ENCODE results near the gene RC3H1.
"Not testable (repeated sequence)": the region's sequence is repeated elsewhere in the genome, so short reads cannot be mapped to it uniquely, and the experiment has no call there.

Gene RC3H1

DNA sequence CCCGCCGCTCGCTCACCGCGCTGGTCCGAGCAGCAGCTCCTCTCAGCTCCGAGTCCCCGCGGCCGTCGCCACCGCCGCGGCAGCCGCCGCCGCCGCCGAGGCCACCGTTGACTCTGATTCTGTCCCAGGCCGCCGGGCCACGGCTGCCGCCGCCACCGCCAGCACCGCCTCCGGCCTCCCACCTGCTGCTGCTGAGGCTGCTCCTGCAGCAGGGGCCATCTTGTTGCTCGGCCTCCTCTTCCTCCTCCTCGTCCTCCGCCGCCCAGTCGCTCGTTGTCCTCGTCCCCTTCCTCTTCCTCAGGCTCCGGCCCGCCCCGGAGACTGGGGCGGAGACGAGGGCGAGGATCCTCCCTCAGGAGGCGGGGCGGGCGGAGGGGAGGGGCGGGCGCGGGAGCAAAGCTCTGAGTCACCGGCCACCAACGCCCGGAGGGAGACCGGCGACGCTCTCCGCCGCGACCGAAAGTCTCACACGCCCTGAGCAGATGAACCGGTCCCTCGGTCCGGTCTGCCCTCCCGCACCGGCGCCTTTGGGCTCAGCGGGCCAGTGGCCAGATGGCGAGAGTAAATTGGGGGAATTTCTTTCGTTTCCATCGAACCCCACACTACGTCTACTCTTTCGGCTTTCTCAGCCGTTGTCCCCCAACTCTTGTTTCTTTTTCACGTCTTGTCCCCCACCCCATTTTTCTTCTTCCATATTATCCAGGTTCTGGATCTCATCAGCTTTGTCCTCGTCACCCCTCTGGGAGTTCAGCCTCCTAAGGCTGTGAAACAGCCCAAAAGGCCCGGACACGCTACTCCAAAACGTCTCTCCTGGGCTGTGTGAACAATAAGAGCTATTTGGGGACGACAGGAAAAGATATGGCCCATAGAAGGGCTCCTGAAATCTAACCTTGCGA lies at the start of gene RC3H1:
Gene RC3H1, minus strand, starts transcription at position 278 of the 896 bp plus-strand sequence. CDS start 29,372 bp downstream, outside the sequence.
- peak; percentile 82 for DNase-seq (ENCODE audit: low read depth)

GRCh38 chr1:174070614-174071013 lies 48.5 kb upstream of the RC3H1 start:
- no peak for DNase-seq (ENCODE audit: low read depth)

GRCh38 chr1:174068000-174068399 lies 45.8 kb upstream of the RC3H1 start:
- no peak for DNase-seq (ENCODE audit: low read depth)

GRCh38 chr1:174060090-174060489 lies 37.9 kb upstream of the RC3H1 start:
- DNase-seq (ENCODE audit: low read depth): no peak

DNA sequence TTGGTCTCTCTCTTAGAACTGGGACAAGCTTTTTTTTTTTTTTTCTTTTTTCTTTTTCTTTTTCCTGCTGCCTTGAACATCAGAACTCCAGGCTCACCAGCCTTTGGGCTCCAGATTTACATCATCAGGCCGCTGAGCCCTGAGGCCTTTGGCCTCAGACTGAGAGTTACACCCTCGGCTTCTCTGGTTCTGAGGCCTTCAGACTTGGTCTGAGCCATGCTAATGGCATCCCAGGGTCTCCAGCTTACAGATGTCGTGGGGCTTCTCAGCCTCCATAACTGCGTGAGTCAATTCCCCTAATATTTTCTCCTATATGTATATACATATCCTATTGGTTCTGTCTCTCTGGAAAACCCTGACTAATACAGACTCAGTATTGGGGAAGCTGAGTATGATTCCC lies 36.5 kb upstream of the RC3H1 start:
- DNase-seq (ENCODE audit: low read depth): no peak

DNA sequence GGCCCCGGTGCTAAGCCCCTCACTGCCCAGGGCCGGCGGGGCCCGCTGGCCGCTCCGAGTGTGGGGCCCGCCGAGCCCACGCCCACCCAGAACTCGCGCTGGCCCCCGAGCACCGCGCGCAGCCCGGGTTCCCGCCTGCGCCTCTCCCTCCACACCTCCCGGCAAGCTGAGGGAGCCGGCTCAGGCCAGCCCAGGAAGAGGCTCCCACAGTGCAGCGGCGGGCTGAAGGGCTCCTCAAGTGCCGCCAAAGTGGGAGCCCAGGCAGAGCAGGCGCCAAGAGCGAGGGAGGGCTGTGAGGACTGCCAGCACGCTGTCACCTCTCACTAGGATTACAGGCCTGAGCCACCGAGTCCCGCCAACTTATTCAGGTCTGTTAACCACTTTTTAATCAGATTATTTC lies 34.5 kb upstream of the RC3H1 start:
- not testable (repeated sequence) for DNase-seq (ENCODE audit: low read depth)

DNA sequence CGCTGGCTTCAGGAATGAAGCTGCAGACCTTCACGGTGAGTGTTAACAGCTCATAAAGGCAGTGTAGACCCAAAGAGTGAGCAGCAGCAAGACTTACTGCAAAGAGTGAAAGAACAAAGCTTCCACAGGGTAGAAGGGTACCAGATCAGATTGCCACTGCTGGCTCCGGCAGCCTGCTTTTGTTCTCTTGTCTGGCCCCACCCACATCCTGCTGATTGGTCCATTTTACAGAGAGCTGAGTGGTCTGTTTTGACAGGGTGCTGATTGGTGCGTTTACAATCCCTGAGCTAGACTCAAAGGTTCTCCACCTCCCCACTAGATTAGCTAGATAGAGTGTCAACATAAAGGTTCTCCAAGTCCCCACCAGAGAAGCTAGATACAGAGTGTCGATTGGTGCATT lies 33.6 kb upstream of the RC3H1 start:
- DNase-seq (ENCODE audit: low read depth): not testable (repeated sequence)

GRCh38 chr1:174053826-174054225 lies 31.7 kb upstream of the RC3H1 start:
- no peak for DNase-seq (ENCODE audit: low read depth)

- no peak for DNase-seq (ENCODE audit: low read depth)
Observed at GRCh38 chr1:174052621-174053020, 30.5 kb upstream of the RC3H1 start.

GRCh38 chr1:174051956-174052355 lies 29.8 kb upstream of the RC3H1 start:
- no peak for DNase-seq (ENCODE audit: low read depth)

- DNase-seq (ENCODE audit: low read depth): no peak
Observed at GRCh38 chr1:174049514-174049913, 27.4 kb upstream of the RC3H1 start.

- DNase-seq (ENCODE audit: low read depth): no peak
Observed at GRCh38 chr1:174044418-174045222, 22.5 kb upstream of the RC3H1 start.

GRCh38 chr1:174042509-174042908 lies 20.4 kb upstream of the RC3H1 start:
- not testable (repeated sequence) for DNase-seq (ENCODE audit: low read depth)

GRCh38 chr1:174041369-174041768 lies 19.2 kb upstream of the RC3H1 start:
- no peak for DNase-seq (ENCODE audit: low read depth)

- DNase-seq (ENCODE audit: low read depth): no peak
Observed at GRCh38 chr1:174040387-174040786, 18.2 kb upstream of the RC3H1 start.

DNA sequence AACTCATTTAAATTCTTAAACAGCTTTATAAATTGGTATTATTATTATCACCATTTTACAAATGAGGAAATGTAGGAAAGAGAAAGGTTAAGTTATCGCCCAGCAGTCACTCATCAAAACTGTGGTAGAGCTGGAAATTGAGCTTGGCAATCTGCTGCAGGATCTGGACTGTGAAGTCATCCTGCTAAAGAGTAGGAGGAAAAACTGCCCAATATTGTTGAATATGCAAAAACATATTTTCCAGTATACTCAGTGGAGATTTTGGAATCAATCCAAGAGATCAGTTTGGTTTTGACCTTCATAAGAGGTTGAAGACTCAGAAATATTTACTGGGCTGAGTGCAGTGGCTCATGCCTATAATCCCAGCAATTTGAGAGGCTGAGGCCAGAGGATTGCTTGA lies 16.9 kb upstream of the RC3H1 start:
- DNase-seq (ENCODE audit: low read depth): no peak

DNA sequence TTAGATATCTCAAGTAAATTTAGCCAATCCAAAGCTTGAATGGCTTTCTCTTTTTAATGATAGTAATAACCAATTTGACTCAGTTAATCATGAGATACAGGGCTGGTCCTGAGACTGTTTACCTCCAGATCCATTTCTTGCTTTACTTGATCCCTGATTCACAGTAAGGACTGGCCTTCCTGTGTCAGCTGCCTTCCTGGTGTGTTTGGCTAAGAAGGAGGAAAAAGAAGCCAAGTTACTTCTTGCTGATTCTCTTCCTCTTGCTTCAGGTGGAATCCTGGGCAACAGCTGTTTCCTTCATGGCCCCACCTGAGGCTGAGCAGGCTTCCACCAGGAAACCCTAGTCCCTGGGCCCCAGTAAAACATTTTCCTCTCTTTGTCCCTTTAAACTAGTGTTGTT lies 14.6 kb upstream of the RC3H1 start:
- DNase-seq (ENCODE audit: low read depth): no peak

DNA sequence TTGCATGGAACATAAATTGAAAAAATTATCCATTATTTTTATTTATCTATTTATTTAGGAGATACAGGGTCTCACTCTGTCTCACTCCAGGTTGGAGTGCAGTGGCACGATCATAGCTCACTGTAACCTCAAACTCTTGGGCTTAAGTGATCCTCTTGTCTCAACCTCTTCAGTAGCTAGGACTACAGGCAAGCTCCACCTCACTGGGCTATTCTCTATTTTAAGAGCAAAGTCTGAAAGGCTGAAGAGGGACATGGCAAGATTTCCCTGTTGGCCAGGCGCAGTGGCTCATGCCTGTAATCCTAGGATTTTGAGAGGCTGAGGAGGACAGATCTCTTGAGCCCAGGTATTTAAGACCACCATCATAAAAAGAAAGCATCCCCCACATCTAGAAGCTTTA lies 14.0 kb upstream of the RC3H1 start:
- no peak for DNase-seq (ENCODE audit: low read depth)

DNA sequence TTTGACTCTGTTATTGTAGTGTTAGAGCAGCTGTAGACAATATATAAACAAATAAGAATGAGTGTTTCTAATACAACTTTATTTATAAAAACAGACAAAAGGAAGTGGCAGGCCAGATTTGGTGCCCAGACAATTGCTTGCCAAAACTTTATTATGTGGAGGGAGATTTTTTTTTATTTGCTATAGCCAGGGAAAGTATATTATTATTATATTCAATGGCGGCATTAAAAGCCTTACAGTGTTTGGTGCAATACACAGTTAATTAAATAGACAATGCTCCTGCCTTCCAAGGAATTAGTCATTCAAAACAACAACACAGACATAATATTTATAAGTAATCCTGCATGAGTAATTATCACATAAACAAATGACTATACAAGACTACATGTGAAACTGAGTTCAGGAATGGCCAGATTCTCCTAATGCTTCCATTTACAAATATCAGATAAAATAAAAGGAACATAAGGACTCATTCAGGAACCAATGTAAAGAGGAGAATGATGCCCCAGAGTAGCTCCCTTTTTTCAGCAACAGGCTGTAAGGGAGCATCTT lies 10.6 kb upstream of the RC3H1 start:
- no peak for DNase-seq (ENCODE audit: low read depth)

DNA sequence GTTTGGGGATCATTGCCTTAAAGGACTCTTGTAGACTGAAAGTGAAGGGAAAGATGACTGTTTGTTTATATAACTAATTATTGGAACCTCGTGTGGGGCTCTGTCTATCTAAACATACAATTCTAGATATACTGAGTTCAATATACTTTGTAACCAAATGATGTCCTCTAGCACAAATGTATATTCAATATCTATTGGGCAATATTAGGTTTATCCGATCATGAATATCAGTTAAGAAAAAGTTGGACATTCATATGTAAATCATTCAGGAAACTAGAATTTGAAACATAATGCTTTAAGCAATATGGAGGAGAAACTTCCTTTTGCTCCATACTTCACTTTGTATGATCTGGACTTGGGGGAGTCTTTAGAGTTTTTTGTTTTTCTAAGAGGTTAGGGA lies 8.9 kb upstream of the RC3H1 start:
- DNase-seq (ENCODE audit: low read depth): no peak

DNA sequence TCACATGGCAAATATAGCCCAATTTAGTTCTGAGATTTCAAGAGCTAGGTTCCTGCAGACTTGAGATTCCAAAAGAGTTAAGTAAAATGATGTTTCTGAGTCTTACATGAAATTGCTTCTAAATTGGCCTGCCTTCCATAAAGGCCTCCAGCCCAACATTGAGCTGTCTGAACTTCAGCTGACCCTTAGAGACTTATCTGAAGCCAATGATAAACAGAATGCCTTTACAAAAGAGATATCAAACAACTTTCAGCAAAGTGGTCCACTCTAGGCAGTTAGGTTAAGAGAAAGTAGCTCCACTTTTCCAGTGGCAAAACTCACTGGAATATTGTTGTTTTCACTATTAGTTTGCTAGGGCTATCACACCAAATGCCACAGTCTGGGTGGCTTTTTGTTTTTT lies 6.3 kb upstream of the RC3H1 start:
- DNase-seq (ENCODE audit: low read depth): no peak

DNA sequence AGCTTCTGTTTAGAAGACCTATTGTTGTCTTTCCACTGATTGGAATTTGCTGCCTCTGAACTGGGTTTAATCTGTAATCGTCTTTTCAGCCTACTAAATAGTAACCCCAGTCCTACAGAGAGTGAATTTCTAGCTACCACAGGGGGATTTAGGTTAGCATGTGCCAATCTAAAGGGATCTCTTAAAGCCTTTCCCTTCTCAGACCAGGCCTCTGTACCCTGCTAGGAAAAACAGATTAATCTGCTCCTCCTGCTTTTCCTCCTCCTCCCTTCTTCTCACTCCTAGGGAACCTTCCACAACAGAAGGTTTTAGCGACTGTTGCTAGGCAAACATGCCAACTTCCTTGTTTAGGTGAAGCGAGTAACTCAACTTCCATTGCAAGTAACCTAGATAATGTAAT lies 1.3 kb upstream of the RC3H1 start:
- DNase-seq (ENCODE audit: low read depth): no peak

GRCh38 chr1:174022976-174023277 lies 770 bp upstream of the RC3H1 start:
- no peak for DNase-seq (ENCODE audit: low read depth)
